Natural killer cell (primary cell): ENCODE data around the gene ACSS2. TPM values are rescaled to one million over a fixed set of nuclear protein-coding genes. Genes with fewer than 3 reads are reported as not detected.

Experiments used
- ATAC-seq, 3 donors: fragments of 150-1000 bp in 2 of 3; fragments of 200-7000 bp in 1 of 3; cut with Tn5 transposase; 1 replicate in 1 of 3; 2 replicates in 2 of 3; pipeline ENCODE4 v1.10.0; 2021; ENCODE audit warnings: mild to moderate bottlenecking in 2 of 3, moderate library complexity in 2 of 3
- DNase-seq, 2 donors: peaks; one replicate each; pipeline versions ENCODE4 v3.0.0 to v3.0.0-alpha.2; 2013 to 2021; ENCODE audit warnings: mixed read lengths in 1 of 2
- H3K27ac ChIP-seq: one replicate; pipeline ENCODE4 v1.5.1; 2013; ENCODE audit warnings: mild to moderate bottlenecking, low read length
- H3K27me3 ChIP-seq: one replicate; pipeline ENCODE4 v1.6.1; 2013; ENCODE audit warnings: low read length; ENCODE audit not compliant: control insufficient read depth, insufficient read depth
- H3K36me3 ChIP-seq: one replicate; pipeline ENCODE4 v1.6.1; 2013; ENCODE audit warnings: low read length; ENCODE audit not compliant: control insufficient read depth, insufficient read depth
- H3K4me1 ChIP-seq: one replicate; pipeline ENCODE4 v1.6.1; 2013; ENCODE audit warnings: low read length; ENCODE audit not compliant: control insufficient read depth, insufficient read depth
- H3K4me3 ChIP-seq: one replicate; pipeline ENCODE4 v1.5.1; 2013; ENCODE audit warnings: low read length
- H3K9me3 ChIP-seq: one replicate; pipeline ENCODE4 v1.6.1; 2013; ENCODE audit warnings: low read length; ENCODE audit not compliant: control insufficient read depth, insufficient read depth
- H3K27ac Mint-ChIP-seq, 2 donors: one replicate each; pipeline ENCODE4 v1.8.0; 2022; ENCODE audit warnings: mild to moderate bottlenecking in 2 of 2, mixed read lengths in 2 of 2, moderate library complexity in 1 of 2
- H3K27me3 Mint-ChIP-seq, 2 donors: one replicate each; pipeline ENCODE4 v1.8.0; 2022; ENCODE audit warnings: low read depth in 2 of 2, mixed read lengths in 2 of 2
- H3K36me3 Mint-ChIP-seq: one replicate; pipeline ENCODE4 v1.8.0; 2022; ENCODE audit warnings: mixed read lengths
- H3K4me1 Mint-ChIP-seq, 2 donors: one replicate each; pipeline ENCODE4 v1.8.0; 2022; ENCODE audit warnings: mixed read lengths in 2 of 2
- H3K4me3 Mint-ChIP-seq: one replicate; pipeline ENCODE4 v1.8.0; 2022; ENCODE audit warnings: mild to moderate bottlenecking, moderate library complexity, mixed read lengths
- H3K9me3 Mint-ChIP-seq, 2 donors: one replicate each; pipeline ENCODE4 v1.8.0; 2022; ENCODE audit warnings: mixed read lengths in 2 of 2
- CTCF ChIP-seq: fragments of 200-600 bp; IDR thresholded peaks from one replicate; pipeline ENCODE4 v1.8.0; 2022; ENCODE audit warnings: antibody characterized with exemption
- WGBS: methylation state at CpG from one replicate; pipeline ENCODE4 v1.1.7; 2013; ENCODE audit warnings: missing lambda C conversion rate; ENCODE audit not compliant: insufficient coverage; 5-methylcytosine and 5-hydroxymethylcytosine counted together
- intact Hi-C: fragments of 100-400 bp; cut with micrococcal nuclease; formaldehyde crosslinking; loops from one replicate; pipeline ENCODE4 v1.14.2; 2022
- total RNA-seq, 4 donors: library from RNA; stranded (reverse); fragments of 120-200 nt in 1 of 4; gene quantifications; one replicate each; pipeline versions ENCODE4 v1.2.3 to v1.2.4, GENCODE V29; 2013 to 2022

The ACSS2 gene
- total RNA-seq, 3 donors from 2014 or later (not counting 1 experiment from before 2014, with no cell fraction given): 2.4 to 11.4 (median 7.5) TPM

- no peak for ATAC-seq
- no peaks in the 10 kb centered on the region for H3K27me3 ChIP-seq
- no peaks in the 10 kb centered on the region for H3K9me3 ChIP-seq
- no peak for TF ChIP-seq CTCF
- no peak for DNase-seq
- 88% methylated on average over 2 of the region's 3 CpGs for WGBS
- H3K36me3 ChIP-seq: no peaks in the 10 kb centered on the region
- H3K27me3 Mint-ChIP-seq: peaks cover 13 to 16% of the 10 kb centered on the region in 2 donors
- H3K36me3 Mint-ChIP-seq: no peaks in the 10 kb centered on the region
- no peak overlapping the region for H3K27ac ChIP-seq
- no peak overlapping the region for H3K27ac Mint-ChIP-seq
- H3K4me1 ChIP-seq: no peaks in the 10 kb centered on the region
- intact Hi-C loops: no loop called here
- no peaks in the 10 kb centered on the region for H3K4me1 Mint-ChIP-seq
- H3K4me3 ChIP-seq: no peak overlapping the region
- H3K4me3 Mint-ChIP-seq: no peak overlapping the region
- H3K9me3 Mint-ChIP-seq: no peaks in the 10 kb centered on the region
These were observed 9.7 kb downstream of the ACSS2 start for GRCh38 chr20:34886122-34886521.

- Histone ChIP-seq H3K9me3 (no peaks in the 10 kb centered on the region), H3K4me1 (no peaks in the 10 kb centered on the region), H3K27ac (no peak overlapping the region), H3K36me3 (no peaks in the 10 kb centered on the region), H3K27me3 (no peaks in the 10 kb centered on the region), H3K4me3 (no peak overlapping the region)
- no peaks in the 10 kb centered on the region for H3K4me1 Mint-ChIP-seq
- H3K27me3 Mint-ChIP-seq: peaks cover 7 to 12% of the 10 kb centered on the region in 2 donors
- H3K27ac Mint-ChIP-seq: no peak overlapping the region
- no peaks in the 10 kb centered on the region for H3K9me3 Mint-ChIP-seq
- intact Hi-C loops: no loop called here
- no peak overlapping the region for H3K4me3 Mint-ChIP-seq
- 81% methylated on average over 3 of the region's 3 CpGs for WGBS
- TF ChIP-seq CTCF: no peak
- ATAC-seq (no peak), DNase-seq (no peak)
- no peaks in the 10 kb centered on the region for H3K36me3 Mint-ChIP-seq
These were observed 10.6 kb downstream of the ACSS2 start for GRCh38 chr20:34887023-34887422.

GRCh38 chr20:34888468-34888867, 12.1 kb downstream of the ACSS2 start:
- 32% methylated on average over 1 of the region's 1 CpG for WGBS
- no peaks in the 10 kb centered on the region for H3K36me3 Mint-ChIP-seq
- ATAC-seq: no peak
- H3K27me3 Mint-ChIP-seq: peaks cover 7 to 12% of the 10 kb centered on the region in 2 donors
- no peak for TF ChIP-seq CTCF
- no peak overlapping the region for H3K4me3 ChIP-seq
- no peak overlapping the region for H3K4me3 Mint-ChIP-seq
- H3K27ac Mint-ChIP-seq: no peak overlapping the region
- H3K9me3 ChIP-seq: no peaks in the 10 kb centered on the region
- H3K36me3 ChIP-seq: no peaks in the 10 kb centered on the region
- no peaks in the 10 kb centered on the region for H3K4me1 Mint-ChIP-seq
- intact Hi-C loops: no loop called here
- DNase-seq: no peak
- no peaks in the 10 kb centered on the region for H3K27me3 ChIP-seq
- H3K27ac ChIP-seq: no peak overlapping the region
- H3K4me1 ChIP-seq: peaks cover 2% of the 10 kb centered on the region
- H3K9me3 Mint-ChIP-seq: no peaks in the 10 kb centered on the region
